Ascending aorta (tissue), 2 donors: Measurements from ENCODE around the gene IFT25. TPM values are rescaled to one million over a fixed set of nuclear protein-coding genes. Genes with fewer than 3 reads are reported as not detected.

Experiments
- DNase-seq, 2 donors: peaks; one replicate each; pipeline ENCODE4 v3.0.0-alpha.2; 2019; ENCODE audit warnings: low spot score in 2 of 2
- H3K27ac ChIP-seq, 2 donors: fragments of 200-600 bp; sonication (generic); one replicate each; pipeline ENCODE4 v1.5.1; 2016 to 2017; ENCODE audit warnings: mild to moderate bottlenecking in 1 of 2
- H3K27me3 ChIP-seq: fragments of 200-600 bp; sonication (generic); one replicate; pipeline ENCODE4 v1.5.1; 2017
- H3K36me3 ChIP-seq, 2 donors: fragments of 200-600 bp; sonication (generic); one replicate each; pipeline ENCODE4 v1.5.1; 2016
- H3K4me1 ChIP-seq, 2 donors: fragments of 200-600 bp; sonication (generic); one replicate each; pipeline ENCODE4 v1.5.1; 2016 to 2017; ENCODE audit warnings: mild to moderate bottlenecking in 1 of 2
- H3K4me3 ChIP-seq, 2 donors: fragments of 200-600 bp; sonication (generic); one replicate each; pipeline ENCODE4 v1.5.1; 2016 to 2017; ENCODE audit warnings: mild to moderate bottlenecking in 1 of 2
- H3K9me3 ChIP-seq, 2 donors: fragments of 200-600 bp; sonication (generic); one replicate each; pipeline ENCODE4 v1.5.1; 2016
- CTCF ChIP-seq, 3 experiments: fragments of 200-600 bp in 2 of 3; fragments of 450-650 bp in 1 of 3; sonication (generic) in 2 of 3; IDR thresholded peaks; one replicate each; pipeline ENCODE4 v1.5.1; 2016 to 2019; ENCODE audit warnings: antibody characterized with exemption in 3 of 3, mild to moderate bottlenecking in 1 of 3, moderate library complexity in 1 of 3
- intact Hi-C: fragments of 100-400 bp; cut with DNase I; formaldehyde crosslinking; loops from one replicate; pipeline ENCODE4 v1.15.1; 2023
- total RNA-seq: library from RNA; depleted of rRNA; stranded (reverse); fragments of >200 nt; gene quantifications from one replicate; pipeline ENCODE4 v1.1.0, GENCODE V29; 2016

IFT25 gene
- total RNA-seq, 1 donor from 2014 or later: not detected

DNA sequence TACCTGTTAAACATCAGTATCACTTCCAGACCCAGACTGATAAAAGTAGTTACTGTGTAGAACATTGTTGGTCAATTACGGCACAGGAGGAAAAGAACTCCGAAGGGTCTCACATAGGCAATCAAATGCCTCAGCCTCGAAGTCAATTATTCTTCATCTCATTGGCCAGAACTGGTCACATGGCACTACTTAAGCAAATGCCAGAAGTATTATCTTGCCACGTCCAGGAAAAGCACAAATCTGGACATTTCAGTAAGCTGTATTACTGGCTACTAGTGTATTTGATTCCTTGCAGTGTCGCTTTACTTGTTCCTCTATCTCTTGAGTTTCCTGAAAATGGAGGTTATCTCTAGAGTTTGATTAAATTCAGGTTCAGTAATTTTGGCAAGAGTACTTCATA, 27.2 kb downstream of the IFT25 start:
- H3K4me3 ChIP-seq: no peak overlapping the region
- DNase-seq: no peak
- H3K36me3 ChIP-seq: peaks cover 19 to 23% of the 10 kb centered on the region in 2 donors
- intact Hi-C loops: no loop called here
- H3K27ac ChIP-seq: no peak overlapping the region
- peaks cover 0 to 2% of the 10 kb centered on the region in 2 donors for H3K4me1 ChIP-seq
- no peak for TF ChIP-seq CTCF (IDR thresholded peaks at IDR 0.05)
- no peaks in the 10 kb centered on the region for H3K27me3 ChIP-seq
- no peaks in the 10 kb centered on the region for H3K9me3 ChIP-seq

- H3K4me3 ChIP-seq: no peak overlapping the region
These were observed 32.0 kb downstream of the IFT25 start for GRCh38 chr1:53913352-53914033.

GRCh38 chr1:53911442-53911841, 34.1 kb downstream of the IFT25 start:
- Histone ChIP-seq H3K4me1 (no peaks in the 10 kb centered on the region), H3K27me3 (no peaks in the 10 kb centered on the region), H3K4me3 (no peak overlapping the region), H3K27ac (no peak overlapping the region), H3K36me3 (peaks cover 16% of the 10 kb centered on the region in 2 donors), H3K9me3 (no peaks in the 10 kb centered on the region)
- TF ChIP-seq CTCF (IDR thresholded peaks at IDR 0.05): no peak
- intact Hi-C loops: no loop called here
- DNase-seq: no peak

More at GRCh38 chr1:53913352-53914033, 32.0 kb downstream of the IFT25 start:
- no peak for TF ChIP-seq CTCF (IDR thresholded peaks at IDR 0.05)
- DNase-seq: no peak
- H3K9me3 ChIP-seq: no peaks in the 10 kb centered on the region
- intact Hi-C loops: no loop called here
- no peak overlapping the region for H3K27ac ChIP-seq
- no peaks in the 10 kb centered on the region for H3K27me3 ChIP-seq
- no peaks in the 10 kb centered on the region for H3K4me1 ChIP-seq
- peaks cover 16 to 19% of the 10 kb centered on the region in 2 donors for H3K36me3 ChIP-seq

DNA sequence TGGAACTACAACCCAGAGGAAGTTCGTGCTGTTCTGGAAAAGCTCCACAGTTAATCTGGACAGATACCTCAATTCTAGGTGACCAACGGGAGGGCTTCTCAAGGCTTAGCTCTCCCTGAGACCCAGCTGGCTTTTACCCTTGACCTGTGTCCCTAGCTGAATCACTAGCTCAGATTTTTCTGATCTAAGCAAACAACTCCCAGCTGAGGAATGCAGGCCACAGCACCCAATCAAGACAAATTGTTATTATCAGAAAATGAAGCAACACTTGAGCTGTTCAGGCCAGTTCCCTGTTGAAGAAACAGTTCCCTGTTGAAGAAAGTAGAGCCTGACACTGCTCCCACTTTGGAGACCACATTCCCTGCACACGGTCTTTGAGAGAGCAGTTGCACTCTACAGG, 35.6 kb downstream of the IFT25 start:
- intact Hi-C loops: no loop called here
- Histone ChIP-seq H3K27ac (no peak overlapping the region), H3K27me3 (no peaks in the 10 kb centered on the region), H3K9me3 (no peaks in the 10 kb centered on the region), H3K36me3 (peaks cover 7 to 16% of the 10 kb centered on the region in 2 donors), H3K4me3 (no peak overlapping the region), H3K4me1 (no peaks in the 10 kb centered on the region)
- TF ChIP-seq CTCF (IDR thresholded peaks at IDR 0.05): no peak
- DNase-seq: no peak

- Histone ChIP-seq H3K27me3 (no peaks in the 10 kb centered on the region), H3K4me1 (no peaks in the 10 kb centered on the region), H3K36me3 (no peaks in the 10 kb centered on the region), H3K27ac (no peak overlapping the region), H3K9me3 (no peaks in the 10 kb centered on the region), H3K4me3 (no peak overlapping the region)
- DNase-seq: no peak
- intact Hi-C loops: no loop called here
- no peak for TF ChIP-seq CTCF (IDR thresholded peaks at IDR 0.05)
These were observed 39.4 kb downstream of the IFT25 start for GRCh38 chr1:53906121-53906520.
